Ectodermal cell (in vitro differentiated cells): ENCODE data around the gene PROM1.

ENCODE experiments used
- H3K27ac ChIP-seq: 2 replicates; pipeline ENCODE4 v1.7.0; 2013; ENCODE audit warnings: mild to moderate bottlenecking, low read depth, low read length; ENCODE audit not compliant: insufficient read depth, poor library complexity, severe bottlenecking
- H3K27me3 ChIP-seq: 2 replicates; pipeline ENCODE4 v1.7.0; 2013; ENCODE audit warnings: mild to moderate bottlenecking, low read length; ENCODE audit not compliant: insufficient read depth, control insufficient read depth, poor library complexity, severe bottlenecking
- H3K36me3 ChIP-seq: one replicate; pipeline ENCODE4 v1.7.0; 2013; ENCODE audit warnings: low read length; ENCODE audit not compliant: control insufficient read depth, insufficient read depth
- H3K4me1 ChIP-seq: one replicate; pipeline ENCODE4 v1.7.0; 2013; ENCODE audit warnings: low read length; ENCODE audit not compliant: control insufficient read depth, insufficient read depth
- H3K4me3 ChIP-seq: 2 replicates; pipeline ENCODE4 v1.7.0; 2013; ENCODE audit warnings: low read depth, low read length, control low read depth; ENCODE audit not compliant: insufficient read depth
- H3K9me3 ChIP-seq: 2 replicates; pipeline ENCODE4 v1.7.0; 2013; ENCODE audit warnings: mild to moderate bottlenecking, low read length, moderate library complexity; ENCODE audit not compliant: control insufficient read depth
- WGBS, 2 experiments: methylation state at CpG; one replicate each; pipeline ENCODE4 v1.1.7; 2013; ENCODE audit warnings: missing lambda C conversion rate in 2 of 2; 5-methylcytosine and 5-hydroxymethylcytosine counted together

PROM1 gene

GRCh38 chr4:15971068-15971801, 112.6 kb downstream of the PROM1 start:
- 95 to 96% methylated on average over 9 of the region's 9 CpGs for WGBS, 2 experiments
- Histone ChIP-seq H3K4me3 (no peak overlapping the region), H3K9me3 (no peaks in the 10 kb centered on the region), H3K36me3 (no peaks in the 10 kb centered on the region), H3K27me3 (no peaks in the 10 kb centered on the region), H3K27ac (no peak overlapping the region), H3K4me1 (no peaks in the 10 kb centered on the region)

GRCh38 chr4:15968551-15969300, 115.1 kb downstream of the PROM1 start:
- WGBS, 2 experiments, result 88 to 94% methylated on average over 9 to 11 of the region's 11 CpGs
- Histone ChIP-seq H3K9me3 (no peaks in the 10 kb centered on the region), H3K27ac (no peak overlapping the region), H3K36me3 (no peaks in the 10 kb centered on the region), H3K4me1 (no peaks in the 10 kb centered on the region), H3K27me3 (no peaks in the 10 kb centered on the region), H3K4me3 (no peak overlapping the region)

GRCh38 chr4:15965325-15965724, 118.5 kb downstream of the PROM1 start:
- WGBS, 2 experiments, result 92 to 93% methylated on average over 5 of the region's 5 CpGs
- H3K4me3 ChIP-seq, result no peak overlapping the region

DNA sequence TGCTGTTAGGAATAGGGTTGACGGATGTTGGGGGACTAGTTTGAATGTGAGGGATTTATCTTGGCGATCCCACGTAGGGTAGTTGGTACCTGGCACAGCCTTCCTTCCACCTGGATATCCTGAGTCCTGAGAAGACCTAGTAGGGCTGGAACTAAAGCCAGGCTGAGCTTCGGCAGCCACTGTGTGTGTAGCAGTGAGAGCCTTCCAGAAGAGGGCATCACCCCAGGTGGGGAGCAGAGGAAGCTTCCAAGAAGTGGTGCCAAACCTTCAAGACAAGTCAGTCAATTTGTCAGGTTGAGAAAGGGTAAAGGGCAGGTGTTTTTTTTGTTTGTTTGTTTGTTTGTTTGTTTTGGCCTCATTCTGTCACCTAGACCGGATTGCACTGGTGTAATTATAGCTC, 119.7 kb downstream of the PROM1 start:
- H3K4me1 ChIP-seq, result no peaks in the 10 kb centered on the region
- H3K27me3 ChIP-seq, result no peaks in the 10 kb centered on the region
- H3K9me3 ChIP-seq, result no peaks in the 10 kb centered on the region
- no peak overlapping the region for H3K27ac ChIP-seq
- H3K4me3 ChIP-seq, result no peak overlapping the region
- WGBS, 2 experiments, result 87 to 89% methylated on average over 5 of the region's 5 CpGs
- no peaks in the 10 kb centered on the region for H3K36me3 ChIP-seq

More at GRCh38 chr4:15965325-15965724, 118.5 kb downstream of the PROM1 start:
- Histone ChIP-seq H3K27ac (no peak overlapping the region), H3K9me3 (no peaks in the 10 kb centered on the region), H3K36me3 (no peaks in the 10 kb centered on the region), H3K27me3 (no peaks in the 10 kb centered on the region), H3K4me1 (no peaks in the 10 kb centered on the region)

DNA sequence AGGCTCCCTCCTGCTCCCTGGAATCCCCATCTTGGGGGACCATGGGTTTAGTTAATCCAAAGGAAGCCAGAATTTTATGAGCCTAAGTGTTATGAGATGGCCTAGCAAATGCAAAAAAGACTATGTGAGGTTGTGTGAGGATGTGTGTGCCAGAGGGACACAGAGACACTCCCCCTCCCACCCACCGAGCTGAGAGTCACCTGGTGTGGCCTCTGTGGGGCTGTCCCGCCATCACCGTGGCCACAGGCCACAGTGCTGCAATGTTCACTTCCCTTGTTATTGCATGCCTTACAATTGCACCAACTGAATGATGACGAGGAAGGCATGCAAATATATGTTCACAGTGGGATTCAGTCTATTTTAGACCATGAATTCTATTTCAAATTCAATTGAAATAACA, 120.2 kb downstream of the PROM1 start:
- no peak overlapping the region for H3K27ac ChIP-seq
- WGBS, 2 experiments, result 89 to 91% methylated on average over 4 of the region's 4 CpGs

GRCh38 chr4:15963001-15963451, 120.8 kb downstream of the PROM1 start, which contains the start of gene FGFBP2:
Gene FGFBP2, minus strand, starts transcription at chr4:15963175. Its CDS starts 46 bp downstream, at chr4:15963129.
- Histone ChIP-seq H3K27me3 (no peaks in the 10 kb centered on the region), H3K4me1 (no peaks in the 10 kb centered on the region), H3K36me3 (no peaks in the 10 kb centered on the region), H3K9me3 (no peaks in the 10 kb centered on the region), H3K4me3 (no peak within 1 kb of the TSS), H3K27ac (no peak within 1 kb of the TSS)
- WGBS, 2 experiments, result 62 to 65% methylated on average over 9 of the region's 9 CpGs

More for the DNA sequence above, 120.2 kb downstream of the PROM1 start:
- Histone ChIP-seq H3K36me3 (no peaks in the 10 kb centered on the region), H3K4me3 (no peak overlapping the region), H3K4me1 (no peaks in the 10 kb centered on the region), H3K27me3 (no peaks in the 10 kb centered on the region), H3K9me3 (no peaks in the 10 kb centered on the region)

- no peaks in the 10 kb centered on the region for H3K27me3 ChIP-seq
- WGBS, 2 experiments, result 91 to 94% methylated on average over 16 of the region's 16 CpGs
- no peak overlapping the region for H3K27ac ChIP-seq
- H3K9me3 ChIP-seq, result no peaks in the 10 kb centered on the region
- H3K4me1 ChIP-seq, result no peaks in the 10 kb centered on the region
- no peaks in the 10 kb centered on the region for H3K36me3 ChIP-seq
- H3K4me3 ChIP-seq, result no peak overlapping the region
These were observed 121.9 kb downstream of the PROM1 start for GRCh38 chr4:15961781-15962510.

DNA sequence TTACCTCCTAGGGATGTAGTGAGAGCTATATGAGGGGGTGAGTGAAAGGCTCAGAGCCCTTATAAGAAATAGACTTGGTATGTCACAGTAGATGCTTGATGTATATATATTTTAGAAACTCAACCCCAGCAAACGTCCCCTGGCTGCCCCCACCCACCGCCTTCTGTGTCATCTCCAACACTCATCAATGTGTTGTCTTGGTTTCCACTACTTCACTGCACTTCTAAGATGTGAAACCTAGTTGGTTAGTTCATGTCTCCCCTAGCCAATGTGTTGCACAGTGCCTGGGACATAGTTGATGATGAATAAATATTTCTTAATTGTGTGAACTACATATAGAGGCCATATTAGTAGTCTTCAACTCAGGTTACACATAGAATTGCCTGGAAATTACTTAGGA, 125.3 kb downstream of the PROM1 start:
- H3K27me3 ChIP-seq, result no peaks in the 10 kb centered on the region
- H3K4me1 ChIP-seq, result no peaks in the 10 kb centered on the region
- no peaks in the 10 kb centered on the region for H3K9me3 ChIP-seq
- WGBS, 2 experiments, result 89 to 92% methylated on average over 2 of the region's 2 CpGs
- H3K27ac ChIP-seq, result no peak overlapping the region
- H3K4me3 ChIP-seq, result no peak overlapping the region
- H3K36me3 ChIP-seq, result no peaks in the 10 kb centered on the region

DNA sequence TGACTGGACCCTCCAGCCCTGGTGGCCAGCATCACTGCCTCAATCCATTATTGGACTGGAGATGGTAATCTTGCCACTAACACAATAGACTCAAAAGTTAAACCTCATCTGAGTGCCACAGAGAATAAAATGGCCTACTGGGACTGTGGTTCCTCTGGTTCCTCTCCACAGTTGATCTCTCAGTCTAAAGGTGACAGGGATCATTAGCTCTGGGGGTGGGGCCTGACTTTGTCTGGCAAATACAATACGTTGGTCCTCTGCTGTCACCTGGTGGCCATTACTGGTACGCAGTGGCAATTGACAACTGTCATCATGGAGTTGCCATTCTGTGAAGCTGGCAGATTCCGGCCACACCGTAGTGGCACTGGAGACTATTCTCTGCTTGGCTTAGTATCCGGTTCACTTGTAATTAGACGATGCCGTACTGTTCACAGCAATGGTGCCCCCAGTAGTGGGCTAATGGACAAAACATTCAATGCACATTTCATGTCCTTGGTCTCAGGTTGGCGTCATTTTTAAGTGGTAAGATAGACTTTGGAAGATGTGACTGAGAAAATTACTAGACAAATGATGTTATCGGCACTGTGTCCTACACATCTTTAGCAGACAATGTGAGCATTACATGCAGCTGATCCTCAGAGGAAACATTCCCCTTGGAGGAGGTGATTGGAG, 127.5 kb downstream of the PROM1 start:
- WGBS, 2 experiments, result 64 to 65% methylated on average over 9 of the region's 9 CpGs
- Histone ChIP-seq H3K4me3 (no peak overlapping the region), H3K27me3 (no peaks in the 10 kb centered on the region)

More for the DNA sequence above, 127.5 kb downstream of the PROM1 start:
- no peak overlapping the region for H3K27ac ChIP-seq
- H3K4me1 ChIP-seq, result no peaks in the 10 kb centered on the region
- no peaks in the 10 kb centered on the region for H3K9me3 ChIP-seq
- H3K36me3 ChIP-seq, result no peaks in the 10 kb centered on the region
